Activated CD4-positive, alpha-beta T cell treated with anti-CD3 and anti-CD28 coated beads, Interleukin-2, amount 50 U/mL, for 48 hours (primary cell): Measurements from ENCODE around the gene SPPL3.
A peak's percentile ranks its signal among the peaks of the same experiment; 100 is the strongest.
"Not testable (repeated sequence)": the region's sequence is repeated elsewhere in the genome, so short reads cannot be mapped to it uniquely, and the experiment has no call there.

ENCODE experiments used
- DNase-seq, 2 experiments: peaks; one replicate each; pipeline ENCODE4 v3.0.0-alpha.2; 2020

Gene SPPL3

DNA sequence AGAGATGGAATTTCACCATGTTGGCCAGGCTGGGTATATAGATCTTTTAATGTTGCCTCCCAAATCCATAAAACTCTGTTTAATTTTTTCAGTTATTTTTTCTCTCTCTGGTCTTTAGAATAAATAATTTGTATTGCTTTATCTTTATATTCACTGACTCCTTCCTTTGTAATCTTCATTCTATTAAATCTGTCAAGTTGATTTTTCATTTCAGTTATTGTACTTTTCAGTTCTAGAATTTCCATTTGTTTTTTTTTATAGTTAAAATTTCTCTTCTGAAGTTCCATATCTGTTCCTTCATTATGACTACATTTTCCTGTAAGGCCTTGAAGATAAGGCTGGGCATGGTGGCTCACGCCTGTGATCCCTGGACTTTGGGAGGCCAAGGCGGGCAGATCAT is 13.6 kb upstream of the SPPL3 start:
- no peak for DNase-seq

DNA sequence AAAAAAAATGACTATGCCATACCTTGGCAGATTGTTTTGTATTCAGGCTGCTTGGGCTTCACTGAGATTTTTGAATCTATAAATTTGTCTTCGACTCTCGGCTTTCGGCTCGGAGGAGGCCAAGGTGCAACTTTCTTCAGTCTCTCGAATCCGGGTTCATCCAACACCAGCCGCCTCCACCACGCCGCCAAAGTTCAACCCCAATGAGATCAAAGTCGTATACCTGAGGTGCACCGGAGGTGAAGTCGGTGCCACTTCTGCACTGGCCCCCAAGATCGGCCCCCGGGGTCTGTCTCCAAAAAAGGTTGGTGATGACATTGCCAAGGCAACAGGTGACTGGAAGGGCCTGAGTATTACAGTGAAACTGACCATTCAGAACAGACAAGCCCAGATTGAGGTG is 12.4 kb upstream of the SPPL3 start:
- DNase-seq = no peak

DNA sequence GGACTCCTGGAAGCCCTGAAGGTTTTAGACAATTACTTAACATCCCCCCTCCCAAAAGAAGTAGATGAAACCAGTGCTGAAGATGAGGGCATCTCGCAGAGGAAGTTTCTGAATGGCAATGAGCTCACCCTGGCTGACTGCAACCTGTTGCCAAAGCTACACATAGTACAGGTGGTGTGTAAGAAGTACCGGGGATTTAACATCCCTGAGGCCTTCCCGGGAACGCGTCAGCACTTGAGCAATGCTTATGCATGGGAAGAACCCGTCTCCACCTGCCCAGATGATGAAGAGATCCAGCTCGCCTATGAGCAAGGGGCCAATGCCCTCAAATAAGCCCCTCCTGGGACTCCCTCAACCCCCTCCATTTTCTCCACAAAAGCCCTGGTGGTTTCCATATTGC is 10.6 kb upstream of the SPPL3 start:
- no peak for DNase-seq

DNA sequence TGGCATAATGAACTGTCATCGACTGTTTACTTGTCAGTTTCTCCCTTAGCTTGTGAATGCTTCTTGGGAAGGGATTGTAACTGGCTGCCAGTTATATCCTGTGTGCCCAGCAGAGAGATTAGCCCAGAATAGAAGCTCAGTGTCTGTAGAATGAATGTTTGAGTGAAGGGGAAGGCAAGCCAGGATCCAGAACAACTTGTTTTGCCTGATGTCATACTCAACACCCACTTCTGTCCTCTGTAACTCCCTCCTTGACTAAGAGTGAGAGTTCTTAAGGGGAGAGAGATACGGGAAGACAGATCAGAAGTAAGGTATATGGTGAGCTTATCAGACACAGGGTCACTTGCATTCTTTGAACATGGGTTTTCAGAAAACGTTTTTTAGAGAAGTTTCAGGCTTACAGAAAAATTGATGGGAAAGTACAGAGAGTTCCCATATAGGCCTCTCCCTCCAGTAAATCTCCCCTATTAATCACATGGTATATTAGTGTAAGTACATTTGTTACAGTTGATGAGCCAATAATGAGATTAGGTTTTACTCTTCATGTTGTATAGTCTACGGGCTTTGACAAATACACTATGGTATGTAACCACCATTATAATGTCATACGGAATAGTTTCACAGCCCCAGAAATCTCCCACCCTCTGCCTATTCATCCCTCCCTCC is 5.6 kb upstream of the SPPL3 start:
- no peak for DNase-seq

DNA sequence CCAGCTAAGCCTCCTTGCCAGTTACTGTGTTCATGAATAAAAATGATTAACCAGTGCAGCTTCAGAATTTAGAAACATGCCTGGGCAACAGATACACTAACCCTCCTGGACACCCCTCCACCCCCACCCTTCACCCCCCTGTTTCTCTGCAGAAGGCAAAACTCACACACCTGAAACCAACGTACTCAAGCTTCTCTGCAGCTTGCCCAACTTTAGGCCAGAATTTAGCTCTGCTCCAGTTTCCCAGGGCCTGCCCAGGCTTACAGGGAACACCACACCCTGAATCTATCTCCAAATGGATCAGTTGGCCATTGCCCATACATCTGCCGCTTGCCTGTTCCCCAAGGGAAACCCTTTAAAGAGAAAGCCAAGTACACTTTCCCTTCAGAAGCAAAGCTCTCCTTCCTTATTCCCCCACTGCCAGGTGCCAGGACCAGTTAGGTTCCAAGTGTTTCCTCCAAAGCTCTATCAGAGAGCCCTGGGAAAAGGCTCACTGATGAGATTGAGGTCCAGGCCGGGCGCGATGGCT is 1.8 kb upstream of the SPPL3 start:
- DNase-seq = no peak

DNA sequence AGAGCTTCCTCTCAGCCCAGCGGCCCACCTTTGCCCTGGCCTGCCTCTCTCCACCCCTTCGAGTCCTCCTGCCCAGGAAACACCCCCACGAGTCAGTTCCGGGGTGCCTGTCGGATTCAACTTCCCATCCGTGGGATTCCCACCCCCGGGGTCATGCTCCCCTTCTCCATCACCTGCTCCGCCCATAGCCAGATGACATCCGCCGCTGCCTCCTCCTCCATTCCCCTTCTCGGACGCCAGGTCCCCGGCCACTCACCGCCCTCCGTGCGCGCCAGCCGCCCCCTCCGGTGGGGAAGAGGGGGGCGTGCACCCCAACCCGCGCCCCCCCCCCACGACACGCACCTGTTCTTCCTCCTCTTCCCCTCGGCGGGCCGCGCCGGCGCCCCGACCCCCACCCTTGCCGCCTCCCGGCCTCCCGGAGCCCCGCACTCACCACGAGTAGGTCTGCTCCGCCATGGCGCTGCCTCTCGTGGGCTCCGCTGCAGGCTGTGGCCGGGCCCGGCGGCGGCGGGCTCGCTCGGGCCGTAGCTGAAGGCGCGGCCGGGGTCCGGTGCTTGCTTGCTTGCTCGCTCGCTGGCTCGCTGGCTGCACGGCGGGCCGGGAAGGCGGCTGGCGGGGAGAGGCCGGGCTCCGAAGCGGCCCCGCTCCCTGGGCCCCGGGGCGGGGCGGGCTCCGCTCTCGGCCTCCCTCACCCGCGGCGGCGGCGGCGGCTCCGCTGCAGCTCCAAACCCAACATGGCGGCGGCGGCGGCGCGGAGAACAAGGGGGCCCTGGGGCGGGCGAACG is 554 bp downstream of the SPPL3 start:
- peak; percentile 70 to 79 for DNase-seq

DNA sequence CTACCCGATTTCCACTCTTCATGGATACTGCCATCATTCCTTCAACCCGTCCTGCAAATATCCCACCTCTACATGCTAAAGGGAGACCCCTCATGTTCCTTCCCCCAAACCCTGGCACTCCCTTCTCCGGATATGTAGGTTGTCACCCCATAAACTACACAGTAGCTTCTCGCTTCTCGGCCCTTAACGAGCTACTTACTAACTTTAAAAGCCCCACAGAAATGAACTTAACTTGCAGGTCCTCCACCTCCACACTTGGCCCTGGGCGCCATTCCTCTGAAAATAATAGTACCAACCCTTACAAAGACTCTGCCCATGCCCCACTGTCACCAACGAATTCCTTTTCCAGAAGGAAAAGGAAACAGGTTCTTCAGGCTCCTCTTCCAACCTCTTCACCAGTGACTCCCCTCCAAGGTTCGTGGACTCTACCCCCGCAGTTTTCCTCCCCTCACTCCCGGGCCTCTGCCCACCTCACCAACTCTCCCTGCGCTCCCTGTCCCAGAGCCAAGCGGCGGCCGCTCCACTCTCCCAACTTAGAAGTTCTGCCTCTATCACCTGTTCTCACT is 1.2 kb downstream of the SPPL3 start:
- no peak for DNase-seq

DNA sequence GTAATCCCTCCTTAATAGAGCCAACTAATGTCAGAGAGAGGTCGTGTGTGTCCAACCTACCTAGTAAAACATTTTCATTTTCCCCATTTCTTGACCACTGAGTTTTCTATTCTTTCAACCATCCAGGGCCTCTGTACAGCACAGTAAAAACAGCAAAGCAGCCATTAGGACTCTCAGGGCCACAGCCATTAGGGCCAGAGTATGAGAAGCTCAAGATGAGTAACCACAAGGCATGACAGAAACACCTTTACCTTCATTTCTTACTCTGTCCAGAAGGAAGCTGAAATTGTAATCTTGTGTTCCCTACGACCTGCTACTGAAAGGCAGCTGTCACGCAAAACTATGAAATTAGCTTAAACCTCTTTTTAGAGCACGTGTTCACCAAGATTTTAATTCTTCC is 2.3 kb downstream of the SPPL3 start:
- DNase-seq = no peak

DNA sequence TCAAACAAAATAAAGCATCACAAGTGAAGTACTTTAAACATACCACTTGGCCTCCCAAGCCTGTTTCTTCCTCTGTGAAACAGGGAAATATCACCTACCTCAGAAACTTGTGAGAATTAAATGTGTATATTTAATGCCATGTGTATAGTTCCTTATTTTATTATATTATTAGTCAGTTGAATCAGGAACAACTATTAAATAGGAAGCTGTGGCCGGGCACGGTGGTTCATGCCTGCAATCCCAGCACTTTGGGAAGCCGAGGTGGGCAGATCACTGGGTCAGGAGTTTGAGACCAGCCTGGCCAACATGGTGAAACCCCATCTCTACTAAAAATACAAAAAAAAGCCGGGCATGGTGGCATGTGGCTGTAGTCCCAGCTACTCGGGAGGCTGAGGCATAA is 3.1 kb downstream of the SPPL3 start:
- not testable (repeated sequence) for DNase-seq

DNA sequence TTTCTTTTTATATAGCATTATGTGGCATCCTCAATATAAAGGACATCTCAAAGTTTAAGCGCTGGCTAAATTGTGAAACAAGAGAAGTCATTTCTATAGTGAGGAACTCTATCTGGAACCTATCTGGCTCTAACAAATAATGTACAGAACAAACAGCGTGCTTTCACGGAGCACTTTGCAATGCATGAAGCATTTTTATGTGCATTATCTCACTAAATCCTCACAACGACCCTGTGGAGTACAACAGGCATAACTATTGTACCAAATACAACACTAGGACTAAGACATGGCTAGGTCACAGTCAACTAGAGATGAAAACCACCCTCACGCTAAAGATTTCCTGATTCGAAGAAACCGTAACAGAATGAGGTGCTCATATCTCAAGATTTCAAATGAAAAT is 8.6 kb downstream of the SPPL3 start:
- no peak for DNase-seq

DNA sequence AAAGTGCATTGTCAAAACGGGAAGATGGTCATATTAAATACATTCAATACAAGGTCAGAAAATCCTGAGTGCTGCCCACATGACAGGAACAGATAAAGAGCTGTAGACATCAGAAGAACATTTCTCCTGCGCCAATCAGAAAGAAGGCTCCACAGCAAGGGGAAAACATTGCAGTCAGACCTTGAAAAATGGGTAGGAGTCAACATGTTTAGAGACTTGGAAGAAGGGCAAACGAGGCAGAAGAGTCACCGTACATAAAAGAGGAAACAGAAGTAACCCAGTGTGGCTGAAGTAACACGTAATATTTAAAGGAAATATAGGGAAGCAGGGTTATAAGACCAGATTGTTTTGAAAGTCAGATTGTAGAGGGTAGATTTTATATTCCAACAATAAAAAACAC is 11.9 kb downstream of the SPPL3 start:
- DNase-seq = no peak

DNA sequence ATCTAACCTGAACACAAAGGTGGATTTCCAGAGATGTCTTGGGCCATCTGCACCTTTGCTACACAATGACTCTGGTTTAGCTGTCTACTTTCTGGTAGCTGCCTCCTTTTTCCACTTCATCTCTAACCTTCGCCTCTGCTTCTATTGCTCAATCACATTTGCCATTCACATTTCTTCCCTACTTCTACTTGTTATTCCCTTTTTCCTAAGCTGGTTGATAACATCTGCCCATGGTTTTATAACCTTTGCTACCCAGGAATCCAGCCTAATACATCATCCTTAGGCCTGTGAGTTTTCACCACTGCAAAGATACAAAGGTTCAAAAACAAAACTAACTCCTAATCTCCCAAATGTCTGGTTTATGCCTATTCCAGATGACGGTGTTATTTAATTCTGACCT is 13.2 kb downstream of the SPPL3 start:
- no peak for DNase-seq

DNA sequence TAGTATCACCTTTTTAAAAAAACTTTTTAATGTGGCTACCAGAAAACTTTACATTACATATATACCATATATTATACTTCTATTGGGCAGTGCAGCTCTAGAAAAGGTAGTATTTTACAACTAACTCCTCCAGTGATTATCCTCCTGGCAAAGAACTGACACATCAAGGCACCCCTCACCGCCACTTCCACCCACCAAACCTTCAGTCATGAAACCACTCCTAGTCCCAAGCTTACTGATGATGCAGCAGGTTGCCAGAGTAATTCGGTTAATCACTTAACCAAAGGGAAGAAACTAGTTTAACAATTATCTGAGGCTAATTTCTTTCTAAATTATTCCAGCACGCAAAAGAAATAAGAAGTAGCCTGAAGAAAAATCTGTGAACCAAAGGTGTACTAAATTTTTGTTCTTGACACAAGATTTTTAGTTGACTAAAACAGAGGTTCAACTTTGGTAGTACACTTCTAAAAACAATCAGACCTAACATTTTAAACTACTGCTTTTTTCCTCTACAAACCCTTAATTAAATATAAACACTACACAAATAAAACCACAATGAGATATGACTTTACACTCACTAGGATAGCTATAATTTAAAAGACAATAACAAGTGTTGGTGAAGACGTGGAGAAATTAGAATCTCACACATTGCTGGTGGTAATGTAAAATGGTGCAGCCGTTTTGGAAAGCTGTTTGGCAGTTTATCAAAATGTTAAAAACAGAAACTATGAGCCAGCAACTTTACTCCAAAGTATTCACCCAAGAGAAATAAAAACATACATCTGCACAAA is 16.7 kb downstream of the SPPL3 start:
- DNase-seq = peak; percentile 26 to 29

DNA sequence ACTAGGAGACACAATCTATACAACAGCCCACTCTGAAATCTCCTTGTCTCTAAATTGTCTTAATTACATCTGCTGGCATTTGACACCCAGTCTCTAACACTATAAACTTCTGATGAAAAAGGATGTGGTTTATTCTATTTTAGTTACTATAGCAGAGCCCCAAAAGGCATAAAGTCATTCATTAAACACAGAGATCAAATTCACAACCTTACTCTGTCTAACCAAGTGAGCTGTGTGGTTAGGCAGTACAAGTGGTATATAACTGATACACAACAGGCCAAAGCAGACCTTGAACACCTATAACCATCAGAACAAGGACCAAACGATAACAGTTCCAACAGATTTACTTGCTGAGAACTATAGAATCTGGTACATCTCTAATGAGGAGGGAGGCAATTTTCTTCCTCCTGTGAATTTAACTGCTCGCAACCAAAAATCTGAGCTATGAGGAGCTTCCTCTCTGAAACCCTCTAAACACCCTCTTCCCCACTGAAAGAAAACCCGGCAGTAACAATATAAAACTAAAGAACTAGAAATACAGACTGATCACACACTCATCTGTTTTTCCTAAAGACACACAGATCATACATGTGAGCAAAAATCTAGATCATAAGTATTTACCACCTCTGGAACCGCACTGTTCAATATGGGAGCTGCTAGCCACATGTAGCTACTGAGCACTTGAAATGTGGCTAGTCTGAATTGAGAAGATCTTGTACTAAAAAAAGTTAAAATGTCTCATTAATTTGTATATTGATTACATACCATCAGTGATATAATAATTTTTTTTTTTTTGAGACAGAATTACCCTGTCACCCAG is 17.7 kb downstream of the SPPL3 start:
- no peak for DNase-seq

DNA sequence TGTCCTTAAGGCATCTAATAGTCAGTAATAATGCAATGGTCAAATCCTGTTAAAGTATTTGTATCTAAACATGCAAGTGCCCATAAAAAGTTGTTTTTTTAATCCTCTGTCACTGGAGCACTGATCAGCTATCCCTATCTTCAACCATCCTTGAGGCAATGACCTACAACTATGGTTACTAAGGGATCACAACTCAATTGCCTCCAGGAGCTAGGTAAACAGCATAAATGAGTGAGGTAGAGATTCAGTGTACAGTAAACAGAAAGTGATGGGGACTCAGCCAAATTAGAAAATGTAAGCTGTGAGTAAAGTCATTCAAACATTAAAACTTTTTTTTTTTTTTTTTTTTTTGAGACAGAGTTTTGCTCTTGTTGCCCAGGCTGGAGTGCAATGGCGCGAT is 18.6 kb downstream of the SPPL3 start:
- DNase-seq = no peak

DNA sequence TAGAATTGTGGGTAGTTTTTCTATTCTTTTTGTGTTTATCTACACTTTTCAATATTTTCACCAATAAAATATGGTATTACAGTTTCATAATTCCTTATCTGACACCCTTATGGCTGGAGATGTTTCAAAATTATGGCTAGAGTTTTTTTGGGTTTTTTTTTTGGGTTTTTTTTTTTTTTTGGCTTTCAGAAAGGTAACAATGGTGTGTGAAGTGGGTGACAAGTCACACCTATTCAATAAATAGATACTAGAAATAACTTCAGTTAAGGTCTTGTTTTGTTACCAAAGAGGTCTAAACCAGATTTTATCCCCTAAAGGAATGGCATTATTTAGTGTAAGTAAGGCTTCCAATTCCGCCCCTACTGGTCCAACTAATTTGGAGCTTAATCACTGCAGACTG is 19.5 kb downstream of the SPPL3 start:
- no peak for DNase-seq

DNA sequence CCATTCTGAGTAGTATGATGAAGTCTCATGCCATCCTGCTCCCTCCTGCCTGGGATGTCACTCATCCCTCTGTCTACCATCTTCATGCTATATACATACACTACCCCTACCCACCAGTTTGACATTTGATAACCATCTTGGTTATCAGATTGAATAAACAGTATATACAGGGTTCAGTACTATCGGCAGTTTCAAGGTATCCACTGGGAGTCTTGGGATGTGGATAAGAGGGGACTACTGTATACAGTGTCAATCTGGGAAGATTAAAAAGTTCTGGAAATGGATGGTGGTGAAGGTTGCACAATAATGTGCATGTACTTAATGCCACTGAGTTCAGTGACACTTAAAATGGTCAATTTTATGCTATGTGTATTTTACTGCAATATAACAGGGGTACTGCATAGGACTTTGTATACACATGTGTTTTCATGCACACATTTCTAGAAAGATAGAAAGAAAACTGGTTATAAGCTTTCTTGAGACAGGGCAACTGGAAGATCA is 22.1 kb downstream of the SPPL3 start:
- DNase-seq = no peak

DNA sequence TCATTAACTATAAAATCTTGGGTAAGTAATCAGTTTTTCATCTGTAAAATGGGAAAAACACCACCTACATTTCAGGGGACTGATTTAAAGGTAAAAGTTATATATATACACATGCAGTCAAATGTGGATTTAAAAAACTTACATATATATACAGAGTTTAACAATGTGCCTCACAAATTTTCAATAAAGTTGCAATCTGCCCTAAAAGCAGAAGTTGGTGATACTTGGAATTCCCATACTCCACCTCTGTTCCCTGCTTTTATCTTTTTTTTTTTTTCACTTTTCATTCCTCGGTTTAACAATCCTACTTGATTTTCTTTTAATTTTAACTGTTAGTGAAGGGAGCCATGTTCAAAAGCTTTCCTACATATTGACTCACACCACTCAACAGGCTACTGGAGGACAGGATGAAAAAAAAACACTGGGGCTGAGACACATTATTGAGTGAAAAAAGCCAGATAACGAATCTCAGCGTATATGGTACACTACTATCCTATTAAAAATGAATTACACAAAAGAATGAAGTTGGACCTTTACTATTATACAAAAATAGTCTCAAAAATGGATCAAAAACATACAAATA is 24.3 kb downstream of the SPPL3 start:
- no peak for DNase-seq

DNA sequence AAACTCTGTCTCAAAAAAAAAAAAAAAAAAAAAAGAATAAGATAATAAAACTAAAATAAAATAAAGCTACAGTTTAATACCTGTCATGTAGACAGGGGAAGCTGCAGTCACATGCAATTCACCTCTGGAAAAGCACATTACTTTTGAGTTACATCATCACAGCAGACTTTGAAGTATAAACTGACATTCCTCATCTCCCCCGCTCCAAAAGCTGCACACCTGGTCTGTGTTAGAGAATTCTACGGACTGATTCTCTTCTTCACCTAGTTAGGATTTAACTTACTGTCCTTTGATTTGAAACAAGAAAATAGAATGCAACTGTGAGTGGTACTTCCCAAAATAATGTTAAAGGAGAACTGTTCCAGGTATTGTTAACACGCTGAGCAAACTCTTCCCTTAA is 25.1 kb downstream of the SPPL3 start:
- no peak for DNase-seq

DNA sequence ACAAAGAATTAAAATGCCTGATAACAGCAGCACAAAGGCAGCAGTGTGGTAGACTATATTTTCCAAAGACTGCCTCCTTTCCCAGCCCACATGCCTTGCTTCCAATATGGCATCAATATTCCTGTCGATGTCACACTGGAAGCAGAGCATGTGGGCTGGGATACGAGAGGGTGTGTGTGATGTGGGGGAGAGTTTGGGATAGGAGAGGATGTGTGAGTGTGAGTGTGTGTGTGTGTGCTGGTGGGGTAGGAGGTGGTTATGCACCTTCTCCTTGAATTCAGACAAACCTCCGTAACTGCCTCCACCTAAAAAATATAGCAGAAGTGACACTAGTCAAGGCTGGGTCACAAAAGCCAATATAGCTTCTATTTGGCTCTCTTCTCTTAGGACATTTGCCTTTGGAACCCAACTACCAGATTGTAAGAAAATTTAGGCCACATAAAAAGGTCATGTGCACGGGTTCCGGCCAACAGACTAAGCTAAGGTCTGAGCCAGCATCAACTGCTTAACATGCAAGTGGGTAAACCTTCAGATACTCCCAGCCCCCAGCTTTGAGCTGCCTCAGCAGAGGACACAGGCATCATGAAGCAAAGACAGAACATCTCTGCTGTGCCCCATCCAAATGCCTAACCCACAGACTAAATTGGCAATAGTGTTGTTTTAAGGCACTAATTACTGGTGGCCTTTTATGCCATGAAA is 29.5 kb downstream of the SPPL3 start:
- no peak for DNase-seq

DNA sequence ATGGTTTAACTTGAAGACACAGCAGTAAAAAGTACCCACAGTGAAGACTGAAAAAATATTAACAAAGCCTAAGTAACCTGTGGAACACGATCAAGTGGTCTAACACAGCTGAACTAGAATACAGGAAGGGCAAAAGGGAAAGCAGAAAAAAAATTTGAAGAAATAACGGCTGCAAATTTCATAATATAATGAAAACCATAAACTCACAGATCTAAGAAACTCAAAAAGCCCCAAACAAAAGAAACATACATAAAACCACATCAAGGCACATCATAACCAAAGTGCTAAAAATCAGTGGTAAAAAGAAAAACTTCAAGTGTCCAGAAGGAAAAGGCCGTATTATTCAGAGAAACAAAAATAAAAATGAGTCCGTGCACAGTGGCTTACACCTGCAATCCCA is 30.9 kb downstream of the SPPL3 start:
- DNase-seq = no peak
